ENCODE results near the gene ST7. TPM values are rescaled to one million over a fixed set of nuclear protein-coding genes. Genes with fewer than 3 reads are reported as not detected.

Gene ST7
- total RNA-seq, 2 donors from 2014 or later = 7.6 to 9.8 TPM

GRCh38 chr7:117044664-117045063 lies 91.4 kb downstream of the ST7 start:
- Mint-ChIP-seq H3K4me1 (ENCODE audit: low read depth in 2 of 2) (peaks cover 29 to 39% of the 10 kb centered on the region in 2 donors), H3K27ac (no peak overlapping the region), H3K4me3 (no peak overlapping the region), H3K9me3 (no peaks in the 10 kb centered on the region), H3K36me3 (no peaks in the 10 kb centered on the region), H3K27me3 (no peaks in the 10 kb centered on the region)
- ATAC-seq (no peak), DNase-seq (ENCODE audit: low spot score) (no peak)

GRCh38 chr7:117045927-117046710 lies 92.8 kb downstream of the ST7 start:
- Mint-ChIP-seq H3K27ac (no peak overlapping the region), H3K9me3 (no peaks in the 10 kb centered on the region)

GRCh38 chr7:117047496-117047895 lies 94.2 kb downstream of the ST7 start:
- Mint-ChIP-seq H3K4me3 (no peak overlapping the region), H3K27ac (no peak overlapping the region), H3K27me3 (no peaks in the 10 kb centered on the region), H3K36me3 (no peaks in the 10 kb centered on the region), H3K4me1 (ENCODE audit: low read depth in 2 of 2) (peaks cover 31 to 41% of the 10 kb centered on the region in 2 donors), H3K9me3 (no peaks in the 10 kb centered on the region)
- ATAC-seq (no peak), DNase-seq (ENCODE audit: low spot score) (no peak)

More at GRCh38 chr7:117045927-117046710, 92.8 kb downstream of the ST7 start:
- Mint-ChIP-seq H3K4me1 (ENCODE audit: low read depth in 2 of 2) (peaks cover 26 to 36% of the 10 kb centered on the region in 2 donors), H3K4me3 (no peak overlapping the region), H3K27me3 (no peaks in the 10 kb centered on the region), H3K36me3 (no peaks in the 10 kb centered on the region)
- DNase-seq (ENCODE audit: low spot score) (no peak), ATAC-seq (no peak)

- H3K36me3 Mint-ChIP-seq = no peaks in the 10 kb centered on the region
- H3K9me3 Mint-ChIP-seq = no peaks in the 10 kb centered on the region
- ATAC-seq (no peak), DNase-seq (ENCODE audit: low spot score) (no peak)
- no peaks in the 10 kb centered on the region for H3K27me3 Mint-ChIP-seq
- no peak overlapping the region for H3K27ac Mint-ChIP-seq
- peaks cover 32 to 41% of the 10 kb centered on the region in 2 donors for H3K4me1 Mint-ChIP-seq (ENCODE audit: low read depth in 2 of 2)
- peak overlapping the region; percentile 39 for H3K4me3 Mint-ChIP-seq
These were observed 95.0 kb downstream of the ST7 start for GRCh38 chr7:117048114-117048866.

GRCh38 chr7:117048882-117049281 lies 95.6 kb downstream of the ST7 start:
- H3K9me3 Mint-ChIP-seq = no peaks in the 10 kb centered on the region
- ATAC-seq = no peak
- no peaks in the 10 kb centered on the region for H3K36me3 Mint-ChIP-seq
- no peak for DNase-seq (ENCODE audit: low spot score)
- peaks cover 33 to 41% of the 10 kb centered on the region in 2 donors for H3K4me1 Mint-ChIP-seq (ENCODE audit: low read depth in 2 of 2)
- H3K4me3 Mint-ChIP-seq = peak overlapping the region; percentile 39
- H3K27ac Mint-ChIP-seq = no peak overlapping the region
- no peaks in the 10 kb centered on the region for H3K27me3 Mint-ChIP-seq

- Mint-ChIP-seq H3K4me1 (ENCODE audit: low read depth in 2 of 2) (peaks cover 30 to 33% of the 10 kb centered on the region in 2 donors), H3K36me3 (no peaks in the 10 kb centered on the region), H3K27me3 (no peaks in the 10 kb centered on the region), H3K9me3 (no peaks in the 10 kb centered on the region), H3K4me3 (no peak overlapping the region), H3K27ac (no peak overlapping the region)
- ATAC-seq = no peak
- no peak for DNase-seq (ENCODE audit: low spot score)
These were observed 98.5 kb downstream of the ST7 start for GRCh38 chr7:117051808-117052207.

GRCh38 chr7:117053432-117053831 lies 100.1 kb downstream of the ST7 start:
- H3K4me3 Mint-ChIP-seq = no peak overlapping the region
- H3K9me3 Mint-ChIP-seq = no peaks in the 10 kb centered on the region
- H3K36me3 Mint-ChIP-seq = no peaks in the 10 kb centered on the region
- H3K27ac Mint-ChIP-seq = no peak overlapping the region
- DNase-seq (ENCODE audit: low spot score) = no peak
- no peak for ATAC-seq
- peaks cover 26 to 27% of the 10 kb centered on the region in 2 donors for H3K4me1 Mint-ChIP-seq (ENCODE audit: low read depth in 2 of 2)
- no peaks in the 10 kb centered on the region for H3K27me3 Mint-ChIP-seq

- no peak overlapping the region for H3K27ac Mint-ChIP-seq
- H3K36me3 Mint-ChIP-seq = no peaks in the 10 kb centered on the region
- H3K4me3 Mint-ChIP-seq = no peak overlapping the region
- ATAC-seq (no peak), DNase-seq (ENCODE audit: low spot score) (no peak)
- peaks cover 4 to 5% of the 10 kb centered on the region in 2 donors for H3K4me1 Mint-ChIP-seq (ENCODE audit: low read depth in 2 of 2)
- no peaks in the 10 kb centered on the region for H3K27me3 Mint-ChIP-seq
- no peaks in the 10 kb centered on the region for H3K9me3 Mint-ChIP-seq
These were observed 108.5 kb downstream of the ST7 start for GRCh38 chr7:117061751-117062150.

GRCh38 chr7:117062300-117062699 lies 109.0 kb downstream of the ST7 start:
- no peaks in the 10 kb centered on the region for H3K27me3 Mint-ChIP-seq
- DNase-seq (ENCODE audit: low spot score) = no peak
- no peak overlapping the region for H3K27ac Mint-ChIP-seq
- ATAC-seq = no peak
- H3K9me3 Mint-ChIP-seq = no peaks in the 10 kb centered on the region
- H3K36me3 Mint-ChIP-seq = no peaks in the 10 kb centered on the region
- H3K4me1 Mint-ChIP-seq (ENCODE audit: low read depth in 2 of 2) = peaks cover 9 to 11% of the 10 kb centered on the region in 2 donors
- H3K4me3 Mint-ChIP-seq = no peak overlapping the region

GRCh38 chr7:117064688-117065087 lies 111.4 kb downstream of the ST7 start:
- H3K9me3 Mint-ChIP-seq = no peaks in the 10 kb centered on the region
- no peaks in the 10 kb centered on the region for H3K36me3 Mint-ChIP-seq
- H3K27ac Mint-ChIP-seq = no peak overlapping the region
- H3K4me3 Mint-ChIP-seq = no peak overlapping the region
- no peaks in the 10 kb centered on the region for H3K27me3 Mint-ChIP-seq
- DNase-seq (ENCODE audit: low spot score) (no peak), ATAC-seq (no peak)
- peaks cover 17 to 22% of the 10 kb centered on the region in 2 donors for H3K4me1 Mint-ChIP-seq (ENCODE audit: low read depth in 2 of 2)

GRCh38 chr7:117065571-117066150 lies 112.4 kb downstream of the ST7 start:
- no peaks in the 10 kb centered on the region for H3K9me3 Mint-ChIP-seq
- H3K27me3 Mint-ChIP-seq = no peaks in the 10 kb centered on the region
- DNase-seq (ENCODE audit: low spot score) (no peak), ATAC-seq (no peak)
- H3K4me1 Mint-ChIP-seq (ENCODE audit: low read depth in 2 of 2) = peaks cover 17 to 22% of the 10 kb centered on the region in 2 donors
- H3K27ac Mint-ChIP-seq = no peak overlapping the region
- H3K36me3 Mint-ChIP-seq = no peaks in the 10 kb centered on the region
- no peak overlapping the region for H3K4me3 Mint-ChIP-seq

- H3K9me3 Mint-ChIP-seq = no peaks in the 10 kb centered on the region
- DNase-seq (ENCODE audit: low spot score) = no peak
- no peak overlapping the region for H3K27ac Mint-ChIP-seq
- no peak overlapping the region for H3K4me3 Mint-ChIP-seq
- H3K4me1 Mint-ChIP-seq (ENCODE audit: low read depth in 2 of 2) = peaks cover 17 to 22% of the 10 kb centered on the region in 2 donors
- no peaks in the 10 kb centered on the region for H3K27me3 Mint-ChIP-seq
- H3K36me3 Mint-ChIP-seq = no peaks in the 10 kb centered on the region
- no peak for ATAC-seq
These were observed 113.4 kb downstream of the ST7 start for GRCh38 chr7:117066668-117067067.

GRCh38 chr7:117067340-117067739 lies 114.0 kb downstream of the ST7 start:
- Mint-ChIP-seq H3K4me3 (no peak overlapping the region), H3K36me3 (no peaks in the 10 kb centered on the region), H3K27me3 (no peaks in the 10 kb centered on the region), H3K9me3 (no peaks in the 10 kb centered on the region), H3K27ac (no peak overlapping the region), H3K4me1 (ENCODE audit: low read depth in 2 of 2) (peaks cover 17 to 23% of the 10 kb centered on the region in 2 donors)
- no peak for ATAC-seq
- DNase-seq (ENCODE audit: low spot score) = no peak
